ENCODE measurements around the gene SYVN1.

DNA sequence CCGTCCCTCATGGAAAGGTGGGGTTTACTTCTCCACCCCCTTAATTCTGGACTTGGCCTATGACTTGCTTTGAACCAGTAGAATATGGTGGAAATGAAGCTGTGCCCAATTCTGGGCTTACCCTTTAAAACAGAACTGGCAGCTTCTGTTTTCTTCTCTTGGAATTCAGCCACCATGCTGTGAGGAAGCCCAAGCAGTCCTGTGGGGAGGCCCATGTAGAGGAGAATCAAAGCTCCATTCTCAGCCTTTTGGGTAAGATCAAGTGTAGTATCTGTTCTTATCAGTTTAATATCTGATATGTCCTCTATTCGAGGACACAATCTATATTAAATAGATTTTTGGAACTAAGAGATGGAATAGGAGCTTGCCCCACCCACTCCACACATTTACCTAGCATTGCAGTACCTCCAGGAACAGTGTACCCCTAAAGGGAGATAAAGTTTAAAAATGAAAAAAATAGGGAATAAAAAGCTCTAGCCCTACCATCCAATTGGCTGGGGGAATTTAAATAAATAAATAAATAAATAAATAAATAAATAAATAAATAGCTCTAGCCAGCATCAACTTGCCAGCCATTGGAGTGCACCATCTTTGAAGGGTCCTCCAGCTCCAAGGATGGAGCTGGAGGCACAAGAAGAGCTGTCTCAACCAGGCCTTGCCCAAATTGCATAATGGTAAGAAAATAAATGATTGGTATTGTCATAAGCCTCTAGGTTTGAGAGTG lies 13.2 kb upstream of the SYVN1 start:
- TF ChIP-seq, protein P1, sequence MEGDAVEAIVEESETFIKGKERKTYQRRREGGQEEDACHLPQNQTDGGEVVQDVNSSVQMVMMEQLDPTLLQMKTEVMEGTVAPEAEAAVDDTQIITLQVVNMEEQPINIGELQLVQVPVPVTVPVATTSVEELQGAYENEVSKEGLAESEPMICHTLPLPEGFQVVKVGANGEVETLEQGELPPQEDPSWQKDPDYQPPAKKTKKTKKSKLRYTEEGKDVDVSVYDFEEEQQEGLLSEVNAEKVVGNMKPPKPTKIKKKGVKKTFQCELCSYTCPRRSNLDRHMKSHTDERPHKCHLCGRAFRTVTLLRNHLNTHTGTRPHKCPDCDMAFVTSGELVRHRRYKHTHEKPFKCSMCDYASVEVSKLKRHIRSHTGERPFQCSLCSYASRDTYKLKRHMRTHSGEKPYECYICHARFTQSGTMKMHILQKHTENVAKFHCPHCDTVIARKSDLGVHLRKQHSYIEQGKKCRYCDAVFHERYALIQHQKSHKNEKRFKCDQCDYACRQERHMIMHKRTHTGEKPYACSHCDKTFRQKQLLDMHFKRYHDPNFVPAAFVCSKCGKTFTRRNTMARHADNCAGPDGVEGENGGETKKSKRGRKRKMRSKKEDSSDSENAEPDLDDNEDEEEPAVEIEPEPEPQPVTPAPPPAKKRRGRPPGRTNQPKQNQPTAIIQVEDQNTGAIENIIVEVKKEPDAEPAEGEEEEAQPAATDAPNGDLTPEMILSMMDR (IDR thresholded peaks at IDR 0.05): no peak
- TF ChIP-seq POLR2A (IDR thresholded peaks at IDR 0.05): no peak

Data from esophagus squamous epithelium (tissue), 4 donors.